ENCODE results near the gene C21orf91.

DNA sequence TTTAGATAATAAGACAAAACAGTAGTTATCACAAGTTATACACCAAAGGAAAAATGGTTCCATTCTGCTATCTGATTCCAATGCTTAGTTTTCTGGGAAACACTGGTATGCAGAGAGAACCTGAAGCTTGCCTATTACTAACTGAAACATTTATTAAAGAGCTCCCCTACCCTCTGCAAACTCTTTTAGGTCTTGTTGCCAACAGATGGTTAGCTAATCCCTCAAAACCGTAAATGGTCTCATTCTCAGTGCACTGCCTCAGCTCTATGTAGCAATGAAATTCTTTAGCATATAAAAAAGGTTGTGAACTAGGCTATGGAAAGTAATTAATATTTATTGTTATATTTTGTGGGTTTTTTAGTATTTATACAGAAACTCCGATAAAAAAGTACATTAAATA lies 20.4 kb downstream of the C21orf91 start:
- TF ChIP-seq SP1 (IDR thresholded peaks at IDR 0.05) (no peak), LEF1 (IDR thresholded peaks at IDR 0.05; ENCODE audit: borderline replicate concordance) (no peak), FOXK2 (IDR thresholded peaks at IDR 0.05) (no peak), FOXA1 (IDR thresholded peaks at IDR 0.05) (no peak), SUZ12 (IDR thresholded peaks at IDR 0.05) (no peak), L3MBTL2 (conservative IDR thresholded peaks at IDR 0.05) (no peak), BHLHE40 (IDR thresholded peaks at IDR 0.05; ENCODE audit: borderline replicate concordance) (no peak)

All from HEK293T (cell line).